ENCODE data around the gene GADD45B. TPM values are rescaled to one million over a fixed set of nuclear protein-coding genes. Genes with fewer than 3 reads are reported as not detected.

GADD45B gene
- total RNA-seq, 1 donor from 2014 or later, result 291 TPM

DNA sequence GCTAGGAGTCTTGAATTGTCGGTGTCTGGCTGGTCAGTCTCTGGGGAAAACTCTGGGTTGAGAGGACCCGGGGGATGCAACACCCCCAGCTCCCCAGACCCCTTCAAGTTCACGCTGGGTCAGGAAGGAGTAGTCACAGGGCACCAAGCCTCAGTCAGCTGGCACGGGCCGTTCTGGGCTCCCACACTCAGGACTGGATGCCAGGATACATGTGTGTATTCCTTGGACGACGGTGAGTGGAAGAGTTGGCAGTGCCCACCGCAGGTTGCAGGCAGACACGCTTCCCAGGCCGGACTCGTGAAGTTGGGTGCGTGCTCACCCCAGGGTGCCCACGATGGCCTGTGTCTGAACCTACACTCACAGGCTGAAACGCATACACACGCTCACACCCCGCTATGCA lies 5.5 kb downstream of the GADD45B start:
- Mint-ChIP-seq H3K4me3 (no peak overlapping the region), H3K4me1 (peaks cover 38% of the 10 kb centered on the region), H3K27ac (no peak overlapping the region), H3K9me3 (peaks cover 9% of the 10 kb centered on the region), H3K27me3 (no peaks in the 10 kb centered on the region), H3K36me3 (ENCODE audit: low read depth) (peaks cover 22% of the 10 kb centered on the region)
- intact Hi-C loops (cut with micrococcal nuclease), result no loop called here
- DNase-seq (no peak), ATAC-seq (ENCODE audit: low read depth) (no peak)
- POLR2A ChIA-PET, result interaction anchor here (0.6 to 10.8 kb wide), 4 partner anchors 80 to 221 kb away, joined by 3 to 979 read pairs (median 9); partner anchors contain the start of gene GNG7
- TF ChIP-seq, protein P1, sequence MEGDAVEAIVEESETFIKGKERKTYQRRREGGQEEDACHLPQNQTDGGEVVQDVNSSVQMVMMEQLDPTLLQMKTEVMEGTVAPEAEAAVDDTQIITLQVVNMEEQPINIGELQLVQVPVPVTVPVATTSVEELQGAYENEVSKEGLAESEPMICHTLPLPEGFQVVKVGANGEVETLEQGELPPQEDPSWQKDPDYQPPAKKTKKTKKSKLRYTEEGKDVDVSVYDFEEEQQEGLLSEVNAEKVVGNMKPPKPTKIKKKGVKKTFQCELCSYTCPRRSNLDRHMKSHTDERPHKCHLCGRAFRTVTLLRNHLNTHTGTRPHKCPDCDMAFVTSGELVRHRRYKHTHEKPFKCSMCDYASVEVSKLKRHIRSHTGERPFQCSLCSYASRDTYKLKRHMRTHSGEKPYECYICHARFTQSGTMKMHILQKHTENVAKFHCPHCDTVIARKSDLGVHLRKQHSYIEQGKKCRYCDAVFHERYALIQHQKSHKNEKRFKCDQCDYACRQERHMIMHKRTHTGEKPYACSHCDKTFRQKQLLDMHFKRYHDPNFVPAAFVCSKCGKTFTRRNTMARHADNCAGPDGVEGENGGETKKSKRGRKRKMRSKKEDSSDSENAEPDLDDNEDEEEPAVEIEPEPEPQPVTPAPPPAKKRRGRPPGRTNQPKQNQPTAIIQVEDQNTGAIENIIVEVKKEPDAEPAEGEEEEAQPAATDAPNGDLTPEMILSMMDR (IDR thresholded peaks at IDR 0.05), result no peak
- CTCF ChIA-PET, result interaction anchor here (6.6 kb wide), 2 partner anchors 129 to 154 kb away, joined by 59 to 131 read pairs; no protein-coding TSS in a partner anchor

GRCh38 chr19:2482354-2483038 lies 6.6 kb downstream of the GADD45B start:
- CTCF ChIA-PET, result no interaction called here
- H3K4me1 Mint-ChIP-seq, result peaks cover 44% of the 10 kb centered on the region
- H3K4me3 Mint-ChIP-seq, result no peak overlapping the region
- H3K36me3 Mint-ChIP-seq (ENCODE audit: low read depth), result peaks cover 11% of the 10 kb centered on the region
- H3K27ac Mint-ChIP-seq, result no peak overlapping the region
- intact Hi-C loops (cut with micrococcal nuclease), result no loop called here
- TF ChIP-seq, protein P1 (IDR thresholded peaks at IDR 0.05), result no peak
- DNase-seq, result no peak
- H3K9me3 Mint-ChIP-seq, result peaks cover 9% of the 10 kb centered on the region
- H3K27me3 Mint-ChIP-seq, result no peaks in the 10 kb centered on the region
- POLR2A ChIA-PET, result interaction anchor here (0.6 to 10.8 kb wide), 3 partner anchors 126 to 335 kb away, joined by 3 to 979 read pairs (median 3); no protein-coding TSS in a partner anchor
- ATAC-seq (ENCODE audit: low read depth), result no peak

DNA sequence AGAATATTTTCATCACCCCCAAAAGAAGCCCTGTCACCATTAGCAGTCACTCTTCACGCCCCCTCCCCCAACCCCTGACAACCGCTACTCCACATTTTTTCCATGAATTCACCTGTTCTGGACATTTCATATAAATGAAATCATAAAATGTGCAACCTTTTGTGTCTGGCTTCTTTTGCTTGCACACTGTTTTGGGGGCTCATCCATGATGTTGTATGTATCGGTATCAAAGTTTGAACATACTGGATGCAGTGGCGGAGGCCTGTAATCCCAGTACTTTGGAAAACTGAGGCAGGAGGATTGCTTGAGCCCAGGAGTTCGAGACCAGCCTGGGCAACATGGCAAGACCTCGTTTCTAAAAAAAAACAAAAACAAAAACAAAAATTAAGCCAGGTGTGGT lies 7.2 kb downstream of the GADD45B start:
- CTCF ChIA-PET, result no interaction called here
- no peak overlapping the region for H3K4me3 Mint-ChIP-seq

GRCh38 chr19:2483484-2484151 lies 7.7 kb downstream of the GADD45B start:
- intact Hi-C loops (cut with micrococcal nuclease), result no loop called here
- ChIA-PET CTCF (interaction anchor here (1.0 kb wide), 2 partner anchors 8 to 153 kb away, joined by 3 read pairs; partner anchors contain the start of gene GADD45B), POLR2A (interaction anchor here (1.4 kb wide), 1 partner anchor 8 kb away, joined by 18 read pairs; the partner anchor contains the start of gene GADD45B)
- TF ChIP-seq, protein P1 (IDR thresholded peaks at IDR 0.05), result no peak
- H3K27me3 Mint-ChIP-seq, result peaks cover 1% of the 10 kb centered on the region
- no peak overlapping the region for H3K4me3 Mint-ChIP-seq
- H3K4me1 Mint-ChIP-seq, result peaks cover 47% of the 10 kb centered on the region
- DNase-seq, result no peak
- ATAC-seq (ENCODE audit: low read depth), result no peak
- peaks cover 9% of the 10 kb centered on the region for H3K9me3 Mint-ChIP-seq
- H3K36me3 Mint-ChIP-seq (ENCODE audit: low read depth), result peaks cover 1% of the 10 kb centered on the region
- no peak overlapping the region for H3K27ac Mint-ChIP-seq

More for the DNA sequence above, 7.2 kb downstream of the GADD45B start:
- peaks cover 9% of the 10 kb centered on the region for H3K9me3 Mint-ChIP-seq
- no peak overlapping the region for H3K27ac Mint-ChIP-seq
- H3K4me1 Mint-ChIP-seq, result peaks cover 47% of the 10 kb centered on the region
- DNase-seq (no peak), ATAC-seq (ENCODE audit: low read depth) (no peak)
- intact Hi-C loops (cut with micrococcal nuclease), result no loop called here
- H3K27me3 Mint-ChIP-seq, result no peaks in the 10 kb centered on the region
- POLR2A ChIA-PET, result no interaction called here
- H3K36me3 Mint-ChIP-seq (ENCODE audit: low read depth), result peaks cover 6% of the 10 kb centered on the region
- TF ChIP-seq, protein P1 (IDR thresholded peaks at IDR 0.05), result no peak
